Liver (tissue), 9 donors: ENCODE data around the gene HCRT. TPM values are rescaled to one million over a fixed set of nuclear protein-coding genes. Genes with fewer than 3 reads are reported as not detected.

ENCODE experiments used
- DNase-seq: peaks from one replicate; pipeline ENCODE4 v3.0.0-alpha.2; 2017; ENCODE audit warnings: low spot score
- H3K27ac ChIP-seq, 2 donors: one replicate each; pipeline ENCODE4 v1.7.0; 2013; ENCODE audit warnings: inconsistent platforms in 2 of 2, low read length in 2 of 2, control low read depth in 1 of 2, low read depth in 1 of 2, mild to moderate bottlenecking in 1 of 2
- H3K27me3 ChIP-seq, 4 donors: one replicate each; pipeline versions ENCODE4 v1.6.1 to v1.7.0; 2013; ENCODE audit warnings: low read length in 3 of 4, inconsistent platforms in 1 of 4, mild to moderate bottlenecking in 1 of 4, moderate library complexity in 1 of 4; ENCODE audit not compliant: control insufficient read depth in 4 of 4, insufficient read depth in 4 of 4
- H3K36me3 ChIP-seq, 4 donors: one replicate each; pipeline versions ENCODE4 v1.6.1 to v1.7.0; 2013; ENCODE audit warnings: low read length in 3 of 4, mild to moderate bottlenecking in 3 of 4, low read depth in 1 of 4, moderate library complexity in 1 of 4; ENCODE audit not compliant: control insufficient read depth in 4 of 4, insufficient read depth in 3 of 4
- H3K4me1 ChIP-seq, 4 donors: one replicate each; pipeline versions ENCODE4 v1.6.1 to v1.7.0; 2013; ENCODE audit warnings: low read length in 3 of 4, mild to moderate bottlenecking in 3 of 4, moderate library complexity in 1 of 4; ENCODE audit not compliant: control insufficient read depth in 4 of 4, insufficient read depth in 4 of 4
- H3K4me3 ChIP-seq, 3 donors: one replicate each; pipeline versions ENCODE4 v1.6.1 to v1.7.0; 2013; ENCODE audit warnings: low read length in 3 of 3, control low read depth in 1 of 3, low read depth in 1 of 3, mild to moderate bottlenecking in 1 of 3
- H3K9ac ChIP-seq, 2 donors: one replicate each; pipeline ENCODE4 v1.7.0; 2013; ENCODE audit warnings: low read length in 2 of 2, mild to moderate bottlenecking in 2 of 2, moderate library complexity in 2 of 2, control low read depth in 1 of 2, low read depth in 1 of 2
- H3K9me3 ChIP-seq, 4 donors: one replicate each; pipeline versions ENCODE4 v1.6.1 to v1.7.0; 2013; ENCODE audit warnings: low read length in 3 of 4; ENCODE audit not compliant: control insufficient read depth in 4 of 4
- EGR1 ChIP-seq, 2 donors: IDR thresholded peaks; 2 replicates each; pipeline ENCODE4 v1.6.1; 2016 to 2018; ENCODE audit warnings: antibody characterized with exemption in 2 of 2, low read depth in 2 of 2
- GABPA ChIP-seq, 2 donors: IDR thresholded peaks in 1 of 2; conservative IDR thresholded peaks in 1 of 2; 2 replicates each; pipeline ENCODE4 v1.6.1; 2016; ENCODE audit warnings: antibody characterized with exemption in 2 of 2, mild to moderate bottlenecking in 1 of 2, moderate library complexity in 1 of 2
- HNF4G ChIP-seq: IDR thresholded peaks from 2 replicates; pipeline ENCODE4 v1.6.1; 2016; ENCODE audit warnings: antibody characterized with exemption
- MAX ChIP-seq: IDR thresholded peaks from 2 replicates; pipeline ENCODE4 v1.6.1; 2016; ENCODE audit warnings: antibody characterized with exemption
- REST ChIP-seq: IDR thresholded peaks from 2 replicates; pipeline ENCODE4 v1.6.1; 2016; ENCODE audit warnings: antibody characterized with exemption, mild to moderate bottlenecking
- RXRA ChIP-seq, 2 donors: IDR thresholded peaks; 2 replicates each; pipeline ENCODE4 v1.6.1; 2017 to 2018; ENCODE audit warnings: antibody characterized with exemption in 2 of 2, mild to moderate bottlenecking in 1 of 2
- TAF1 ChIP-seq: conservative IDR thresholded peaks from 2 replicates; pipeline ENCODE4 v1.6.1; 2016; ENCODE audit warnings: antibody characterized with exemption, mild to moderate bottlenecking
- YY1 ChIP-seq: IDR thresholded peaks from 2 replicates; pipeline ENCODE4 v1.6.1; 2016; ENCODE audit warnings: antibody characterized with exemption, mild to moderate bottlenecking
- ZBTB33 ChIP-seq: IDR thresholded peaks from 2 replicates; pipeline ENCODE4 v1.6.1; 2016; ENCODE audit warnings: antibody characterized with exemption
- WGBS: extraction: QIAGEN DNeasy Blood & Tissue Kit; methylation state at CpG from one replicate; pipeline ENCODE4 v1.1.7; 2013; 5-methylcytosine and 5-hydroxymethylcytosine counted together
- polyA plus RNA-seq, 2 donors: library from polyadenylated mRNA; stranded (reverse) in 1 of 2; unstranded in 1 of 2; fragments of 200-250 nt in 1 of 2; fragments of >200 nt in 1 of 2; fragmentation: Nextera tagmentation in 1 of 2; extraction: Ambion mirVana in 1 of 2; gene quantifications; one replicate each; pipeline versions ENCODE4 v1.2.1 to v1.2.3, GENCODE V29; 2013 to 2015
- total RNA-seq, 2 donors: library from RNA; depleted of rRNA; stranded (reverse); fragments of >200 nt; gene quantifications; one replicate each; pipeline ENCODE4 v1.2.3, GENCODE V29; 2014
- TF ChIP-seq, protein P1 (sequence below): IDR thresholded peaks from 2 replicates; pipeline ENCODE4 v1.6.1; 2016; ENCODE audit warnings: antibody characterized with exemption
- TF ChIP-seq, protein P2 (sequence below): fragments of 150-350 bp; IDR thresholded peaks from 2 replicates; pipeline ENCODE4 v1.5.1; 2017; ENCODE audit warnings: improper control_type of control experiment, low read depth, low read length; ENCODE audit not compliant: missing input control
- donor health status: healthy.
- donor health status: healthy.
- donor health status: healthy.
- donor health status: healthy.
- donor health status: healthy.

The HCRT gene
- total and polyA plus RNA-seq, 4 donors: not detected

GRCh38 chr17:42165751-42166150 is 19.5 kb downstream of the HCRT start (continued):
- no peak for TF ChIP-seq REST
- no peak for TF ChIP-seq HNF4G
- TF ChIP-seq YY1: no peak

DNA sequence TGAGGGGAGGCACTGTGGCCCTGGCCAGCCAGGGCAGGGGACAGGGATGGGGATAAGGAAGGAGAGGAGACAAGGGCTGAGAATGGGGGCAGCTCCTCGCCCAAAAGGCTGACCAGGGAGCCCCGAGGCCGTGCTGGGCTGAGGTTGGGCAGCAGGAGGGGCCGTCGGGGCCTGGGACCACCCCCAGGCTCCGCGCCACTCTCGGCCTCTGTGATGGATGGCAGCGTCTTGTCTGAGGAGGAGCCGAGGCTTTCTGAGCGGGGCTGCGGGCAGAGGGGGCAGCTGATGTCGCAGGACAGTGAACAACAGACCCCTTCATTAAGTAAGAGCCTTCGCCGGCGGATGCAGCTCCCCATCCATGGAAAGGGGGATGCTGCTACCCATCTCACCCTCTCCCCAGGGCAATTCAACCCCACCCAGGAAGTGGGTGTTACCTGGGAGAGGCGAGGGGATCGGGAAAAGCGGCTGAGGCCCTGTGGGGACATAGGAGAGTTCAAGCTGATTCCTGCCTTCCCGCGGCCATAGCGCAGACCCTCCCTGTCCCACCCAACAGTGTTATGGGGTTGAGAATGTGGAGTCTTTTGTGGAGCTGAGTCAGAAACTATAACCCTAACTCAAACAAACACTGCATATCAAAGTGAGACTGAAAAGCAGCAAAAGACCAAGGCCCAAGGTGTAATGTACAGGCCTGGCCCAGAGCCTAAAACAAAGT is 21.4 kb downstream of the HCRT start:
- Histone ChIP-seq H3K9me3 (no peaks in the 10 kb centered on the region), H3K9ac (no peak overlapping the region), H3K27me3 (no peaks in the 10 kb centered on the region), H3K36me3 (no peaks in the 10 kb centered on the region), H3K4me1 (no peaks in the 10 kb centered on the region), H3K4me3 (no peak overlapping the region), H3K27ac (no peak overlapping the region)
- 77% methylated on average over 22 of the region's 22 CpGs for WGBS
- DNase-seq: no peak
- no peak for TF ChIP-seq REST
- TF ChIP-seq, protein P1, sequence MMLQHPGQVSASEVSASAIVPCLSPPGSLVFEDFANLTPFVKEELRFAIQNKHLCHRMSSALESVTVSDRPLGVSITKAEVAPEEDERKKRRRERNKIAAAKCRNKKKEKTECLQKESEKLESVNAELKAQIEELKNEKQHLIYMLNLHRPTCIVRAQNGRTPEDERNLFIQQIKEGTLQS: no peak
- no peak for TF ChIP-seq MAX
- TF ChIP-seq RXRA (IDR thresholded peaks at IDR 0.05): no peak
- no peak for TF ChIP-seq TAF1
- TF ChIP-seq ZBTB33: no peak
- TF ChIP-seq HNF4G: no peak
- no peak for TF ChIP-seq EGR1 (IDR thresholded peaks at IDR 0.05; ENCODE audit: low read depth in 2 of 2)
- TF ChIP-seq, protein P2, sequence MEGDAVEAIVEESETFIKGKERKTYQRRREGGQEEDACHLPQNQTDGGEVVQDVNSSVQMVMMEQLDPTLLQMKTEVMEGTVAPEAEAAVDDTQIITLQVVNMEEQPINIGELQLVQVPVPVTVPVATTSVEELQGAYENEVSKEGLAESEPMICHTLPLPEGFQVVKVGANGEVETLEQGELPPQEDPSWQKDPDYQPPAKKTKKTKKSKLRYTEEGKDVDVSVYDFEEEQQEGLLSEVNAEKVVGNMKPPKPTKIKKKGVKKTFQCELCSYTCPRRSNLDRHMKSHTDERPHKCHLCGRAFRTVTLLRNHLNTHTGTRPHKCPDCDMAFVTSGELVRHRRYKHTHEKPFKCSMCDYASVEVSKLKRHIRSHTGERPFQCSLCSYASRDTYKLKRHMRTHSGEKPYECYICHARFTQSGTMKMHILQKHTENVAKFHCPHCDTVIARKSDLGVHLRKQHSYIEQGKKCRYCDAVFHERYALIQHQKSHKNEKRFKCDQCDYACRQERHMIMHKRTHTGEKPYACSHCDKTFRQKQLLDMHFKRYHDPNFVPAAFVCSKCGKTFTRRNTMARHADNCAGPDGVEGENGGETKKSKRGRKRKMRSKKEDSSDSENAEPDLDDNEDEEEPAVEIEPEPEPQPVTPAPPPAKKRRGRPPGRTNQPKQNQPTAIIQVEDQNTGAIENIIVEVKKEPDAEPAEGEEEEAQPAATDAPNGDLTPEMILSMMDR: no peak
- no peak for TF ChIP-seq YY1
- TF ChIP-seq GABPA (IDR thresholded peaks at IDR 0.05 in 1 of 2, conservative IDR thresholded peaks at IDR 0.05 in 1 of 2): no peak
